Activated B cell treated with CpG ODN at 0.5 μM for 24 hours (primary cell): ENCODE data around the gene DAP. TPM values are rescaled to one million over a fixed set of nuclear protein-coding genes. Genes with fewer than 3 reads are reported as not detected.
A peak's percentile ranks its signal among the peaks of the same experiment; 100 is the strongest.

Source experiments
- ATAC-seq: fragments of 200-7000 bp; cut with Tn5 transposase; one replicate; pipeline ENCODE4 v1.10.0; 2021; ENCODE audit warnings: low read depth, mild to moderate bottlenecking, moderate library complexity
- CTCF ChIA-PET: fragments of 350-600 bp; sonication (Branson Sonifier 250); formaldehyde crosslinking; loops from one replicate; lab custom pipeline; 2021; ENCODE audit warnings: antibody characterized with exemption; lab: Charles Lee
- POLR2A ChIA-PET: fragments of 350-600 bp; sonication (Branson Sonifier 250); formaldehyde crosslinking; loops from one replicate; lab custom pipeline; 2021; ENCODE audit warnings: antibody characterized with exemption; lab: Charles Lee
- DNase-seq: peaks from one replicate; pipeline ENCODE4 v3.0.0; 2022
- H3K27ac Mint-ChIP-seq: one replicate; pipeline ENCODE4 v1.8.0; 2020; ENCODE audit warnings: mixed read lengths
- H3K27me3 Mint-ChIP-seq: one replicate; pipeline ENCODE4 v1.8.0; 2021; ENCODE audit warnings: mixed read lengths
- H3K36me3 Mint-ChIP-seq: one replicate; pipeline ENCODE4 v1.8.0; 2021; ENCODE audit warnings: low read depth, mixed read lengths
- H3K4me1 Mint-ChIP-seq: one replicate; pipeline ENCODE4 v1.8.0; 2021; ENCODE audit warnings: mixed read lengths
- H3K4me3 Mint-ChIP-seq: one replicate; pipeline ENCODE4 v1.8.0; 2020; ENCODE audit warnings: mild to moderate bottlenecking, mixed read lengths
- H3K9me3 Mint-ChIP-seq: one replicate; pipeline ENCODE4 v1.8.0; 2020; ENCODE audit warnings: mixed read lengths
- intact Hi-C: fragments of 100-400 bp; cut with micrococcal nuclease; formaldehyde crosslinking; loops from one replicate; pipeline ENCODE4 v1.15.1; 2024
- total RNA-seq: library from RNA; stranded (reverse); gene quantifications from 2 replicates; pipeline ENCODE4 v1.2.3, GENCODE V29; 2022
- TF ChIP-seq, protein P1 (sequence below): fragments of 200-600 bp; IDR thresholded peaks from one replicate; pipeline ENCODE4 v1.8.0; 2022; ENCODE audit warnings: antibody characterized with exemption, mild to moderate bottlenecking

Gene DAP
- total RNA-seq, 1 donor from 2014 or later = 51.3 TPM

DNA sequence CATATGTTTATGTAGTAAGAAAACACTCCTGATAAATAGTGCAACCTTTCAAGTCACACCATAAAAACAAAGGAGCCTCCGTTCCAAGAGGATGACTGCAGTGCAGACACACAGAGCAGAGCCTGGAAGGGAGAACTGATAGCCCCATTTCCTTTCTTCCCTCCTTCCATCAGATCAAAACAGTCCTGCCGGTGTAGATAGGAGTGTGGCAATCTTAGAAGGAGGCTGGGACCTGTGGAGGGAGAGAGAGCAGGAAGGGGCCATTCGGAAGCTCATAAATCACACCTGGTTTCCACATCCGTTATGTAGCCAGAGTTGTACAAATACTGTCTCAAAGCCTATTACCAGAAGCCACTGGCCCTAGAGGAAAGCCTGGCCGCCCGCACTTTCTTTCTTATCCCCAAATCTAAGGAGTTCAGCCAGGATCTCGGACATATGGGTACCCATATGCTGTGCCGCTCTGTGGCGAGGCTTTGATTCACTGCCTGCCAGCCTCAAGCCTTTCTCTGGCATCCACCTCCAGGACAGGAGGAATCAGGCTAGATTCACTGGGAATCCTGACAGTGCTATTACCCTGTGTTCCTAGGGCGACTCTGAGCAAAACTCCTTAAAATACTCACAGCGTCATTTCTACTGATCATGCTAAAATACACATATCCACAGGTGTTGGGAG lies 26.9 kb downstream of the DAP start:
- H3K27ac Mint-ChIP-seq = no peak overlapping the region
- H3K9me3 Mint-ChIP-seq = no peaks in the 10 kb centered on the region
- TF ChIP-seq, protein P1, sequence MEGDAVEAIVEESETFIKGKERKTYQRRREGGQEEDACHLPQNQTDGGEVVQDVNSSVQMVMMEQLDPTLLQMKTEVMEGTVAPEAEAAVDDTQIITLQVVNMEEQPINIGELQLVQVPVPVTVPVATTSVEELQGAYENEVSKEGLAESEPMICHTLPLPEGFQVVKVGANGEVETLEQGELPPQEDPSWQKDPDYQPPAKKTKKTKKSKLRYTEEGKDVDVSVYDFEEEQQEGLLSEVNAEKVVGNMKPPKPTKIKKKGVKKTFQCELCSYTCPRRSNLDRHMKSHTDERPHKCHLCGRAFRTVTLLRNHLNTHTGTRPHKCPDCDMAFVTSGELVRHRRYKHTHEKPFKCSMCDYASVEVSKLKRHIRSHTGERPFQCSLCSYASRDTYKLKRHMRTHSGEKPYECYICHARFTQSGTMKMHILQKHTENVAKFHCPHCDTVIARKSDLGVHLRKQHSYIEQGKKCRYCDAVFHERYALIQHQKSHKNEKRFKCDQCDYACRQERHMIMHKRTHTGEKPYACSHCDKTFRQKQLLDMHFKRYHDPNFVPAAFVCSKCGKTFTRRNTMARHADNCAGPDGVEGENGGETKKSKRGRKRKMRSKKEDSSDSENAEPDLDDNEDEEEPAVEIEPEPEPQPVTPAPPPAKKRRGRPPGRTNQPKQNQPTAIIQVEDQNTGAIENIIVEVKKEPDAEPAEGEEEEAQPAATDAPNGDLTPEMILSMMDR = no peak
- no peak for ATAC-seq
- peaks cover 55% of the 10 kb centered on the region for H3K4me1 Mint-ChIP-seq
- no peak for DNase-seq
- H3K36me3 Mint-ChIP-seq = peaks cover 26% of the 10 kb centered on the region
- POLR2A ChIA-PET = no interaction called here
- H3K4me3 Mint-ChIP-seq = no peak overlapping the region
- no peaks in the 10 kb centered on the region for H3K27me3 Mint-ChIP-seq
- CTCF ChIA-PET = no interaction called here
- intact Hi-C loops = loop anchor here (5.0 to 10.0 kb wide), 2 partner anchors 99 to 382 kb away; partner anchors contain the start of gene MARCHF6

DNA sequence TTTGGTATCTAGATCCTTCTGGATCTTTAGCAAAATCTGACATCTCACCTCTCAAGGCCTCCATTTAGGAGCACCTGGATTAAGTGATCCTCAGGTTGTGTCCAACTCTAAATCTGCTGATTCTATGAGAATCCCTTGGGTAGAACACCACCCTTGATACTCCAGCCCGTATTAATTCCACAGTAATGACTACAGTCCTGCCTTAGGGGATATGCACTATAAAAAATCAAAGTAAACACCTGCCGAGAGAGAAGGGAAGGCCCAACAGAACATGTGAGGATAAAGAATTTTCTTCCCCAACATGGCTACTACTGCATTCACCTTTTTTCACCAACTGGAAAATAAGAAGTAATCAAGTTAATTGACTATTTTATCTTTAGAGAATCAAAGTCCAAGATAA lies 27.6 kb downstream of the DAP start:
- H3K9me3 Mint-ChIP-seq = no peaks in the 10 kb centered on the region
- DNase-seq = no peak
- H3K4me1 Mint-ChIP-seq = peaks cover 55% of the 10 kb centered on the region
- intact Hi-C loops = loop anchor here (1.0 to 10.0 kb wide), 3 partner anchors 28 to 381 kb away; partner anchors contain the start of genes DAP and MARCHF6
- no peaks in the 10 kb centered on the region for H3K27me3 Mint-ChIP-seq
- TF ChIP-seq, protein P1 = no peak
- ChIA-PET POLR2A (interaction anchor here (1.0 kb wide), 1 partner anchor 28 kb away, joined by 6 read pairs; the partner anchor contains the start of gene DAP), CTCF (interaction anchor here (1.0 to 1.3 kb wide), 2 partner anchors 41 to 106 kb away, joined by 3 to 4 read pairs; no protein-coding TSS in a partner anchor)
- peaks cover 20% of the 10 kb centered on the region for H3K36me3 Mint-ChIP-seq
- H3K4me3 Mint-ChIP-seq = no peak overlapping the region
- ATAC-seq = no peak
- peak overlapping the region; percentile 2 for H3K27ac Mint-ChIP-seq

DNA sequence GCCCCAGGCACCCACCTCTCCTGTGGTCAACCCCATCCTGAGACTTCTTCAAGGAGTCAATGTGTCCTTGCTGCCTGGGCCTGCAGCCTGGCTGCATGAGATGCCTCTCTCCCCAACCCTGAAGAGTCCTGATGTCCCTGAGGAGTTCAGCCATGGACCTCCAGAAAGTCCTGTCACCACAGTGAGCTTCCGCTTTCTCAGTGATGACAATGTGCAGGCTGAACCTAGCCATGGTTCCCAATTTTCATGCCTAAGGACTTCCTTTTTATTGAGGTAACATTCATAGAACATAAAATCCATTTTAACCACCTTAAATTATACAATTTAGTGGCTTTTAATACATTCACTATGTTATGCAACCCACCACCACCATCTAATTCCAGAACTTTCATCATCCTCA lies 29.1 kb downstream of the DAP start:
- H3K27me3 Mint-ChIP-seq = no peaks in the 10 kb centered on the region
- POLR2A ChIA-PET = interaction anchor here (0.6 kb wide), 1 partner anchor 109 kb away, joined by 3 read pairs; no protein-coding TSS in a partner anchor
- no peaks in the 10 kb centered on the region for H3K9me3 Mint-ChIP-seq
- CTCF ChIA-PET = interaction anchor here (1.0 to 1.3 kb wide), 2 partner anchors 29 to 104 kb away, joined by 4 to 8 read pairs; no protein-coding TSS in a partner anchor
- H3K4me3 Mint-ChIP-seq = no peak overlapping the region
- no peak overlapping the region for H3K27ac Mint-ChIP-seq
- intact Hi-C loops = loop anchor here (5.0 to 10.0 kb wide), 2 partner anchors 97 to 380 kb away; partner anchors contain the start of gene MARCHF6
- DNase-seq (no peak), ATAC-seq (no peak)
- peaks cover 65% of the 10 kb centered on the region for H3K4me1 Mint-ChIP-seq
- peaks cover 20% of the 10 kb centered on the region for H3K36me3 Mint-ChIP-seq
- TF ChIP-seq, protein P1 = no peak

DNA sequence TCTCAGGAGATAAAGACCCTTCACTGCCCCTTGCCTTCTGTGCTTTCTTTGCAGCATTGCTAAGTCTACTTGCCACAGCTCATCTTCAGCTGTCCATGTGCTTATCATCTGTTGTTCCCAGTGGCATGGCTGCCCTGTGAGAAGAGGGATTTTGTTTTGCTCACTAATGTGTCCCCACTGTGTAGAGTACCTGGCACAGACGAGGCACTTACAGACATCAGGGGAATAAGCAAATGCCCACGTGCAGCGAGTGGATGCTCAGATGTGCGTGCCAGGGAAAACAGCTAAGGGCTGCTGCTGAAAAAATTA lies 31.0 kb downstream of the DAP start:
- POLR2A ChIA-PET = interaction anchor here (1.0 kb wide), 1 partner anchor 31 kb away, joined by 3 read pairs; the partner anchor contains the start of gene DAP
- intact Hi-C loops = loop anchor here (5.0 to 10.0 kb wide), 2 partner anchors 95 to 378 kb away; partner anchors contain the start of gene MARCHF6
- no peak overlapping the region for H3K4me3 Mint-ChIP-seq
- H3K27ac Mint-ChIP-seq = no peak overlapping the region
- H3K4me1 Mint-ChIP-seq = peaks cover 53% of the 10 kb centered on the region
- H3K36me3 Mint-ChIP-seq = peaks cover 31% of the 10 kb centered on the region
- ATAC-seq (no peak), DNase-seq (no peak)
- CTCF ChIA-PET = no interaction called here
- no peaks in the 10 kb centered on the region for H3K27me3 Mint-ChIP-seq
- TF ChIP-seq, protein P1 = no peak
- no peaks in the 10 kb centered on the region for H3K9me3 Mint-ChIP-seq
